WTC11 (cell line): Measurements from ENCODE around the gene NEDD4L. TPM values are rescaled to one million over a fixed set of nuclear protein-coding genes. Genes with fewer than 3 reads are reported as not detected.

Experiments
- ATAC-seq: fragments of 200-7000 bp; cut with Tn5 transposase; 2 replicates; pipeline ENCODE4 v1.10.0; 2021; ENCODE audit warnings: mild to moderate bottlenecking, moderate library complexity
- CTCF ChIA-PET: fragments of 300-600 bp; sonication (Branson Sonifier 250); formaldehyde crosslinking; loops from one replicate; lab custom pipeline; 2021; ENCODE audit warnings: antibody characterized with exemption; lab: Charles Lee
- POLR2A ChIA-PET: fragments of 350-600 bp; sonication (Branson Sonifier 250); formaldehyde crosslinking; loops from one replicate; lab custom pipeline; 2021; ENCODE audit warnings: antibody characterized with exemption; lab: Charles Lee
- DNase-seq: peaks from one replicate; pipeline ENCODE4 v3.0.0; 2021; ENCODE audit warnings: low spot score
- H3K27ac Mint-ChIP-seq: 2 replicates; pipeline ENCODE4 v1.8.0; 2021; ENCODE audit warnings: mixed read lengths
- H3K27me3 Mint-ChIP-seq: 2 replicates; pipeline ENCODE4 v1.8.0; 2021; ENCODE audit warnings: low read depth, mild to moderate bottlenecking, moderate library complexity, mixed read lengths
- H3K36me3 Mint-ChIP-seq: 2 replicates; pipeline ENCODE4 v1.8.0; 2021; ENCODE audit warnings: mixed read lengths
- H3K4me1 Mint-ChIP-seq: 2 replicates; pipeline ENCODE4 v1.8.0; 2022; ENCODE audit warnings: mixed read lengths
- H3K4me3 Mint-ChIP-seq: 2 replicates; pipeline ENCODE4 v1.8.0; 2021; ENCODE audit warnings: mild to moderate bottlenecking, moderate library complexity, mixed read lengths
- H3K9me3 Mint-ChIP-seq: 2 replicates; pipeline ENCODE4 v1.8.0; 2021; ENCODE audit warnings: mixed read lengths
- AFF4 ChIP-seq: sonication (generic); formaldehyde crosslinking; IDR thresholded peaks from 2 replicates; pipeline ENCODE4 v1.8.1; 2023; ENCODE audit warnings: mild to moderate bottlenecking, missing genetic modification reagents, borderline replicate concordance
- AR ChIP-seq: fragments of 250-450 bp; sonication (Bioruptor Pico); IDR thresholded peaks from 2 replicates; pipeline ENCODE4 v1.9.0; 2021; ENCODE audit warnings: mild to moderate bottlenecking
- CDX4 ChIP-seq: fragments of 250-450 bp; sonication (Bioruptor Pico); IDR thresholded peaks from 2 replicates; pipeline ENCODE4 v1.9.0; 2021; ENCODE audit warnings: moderate library complexity, mild to moderate bottlenecking, inconsistent platforms, borderline replicate concordance
- E2F5 ChIP-seq: sonication (generic); formaldehyde crosslinking; IDR thresholded peaks from 2 replicates; pipeline ENCODE4 v1.8.1; 2022; ENCODE audit warnings: mild to moderate bottlenecking, moderate library complexity, missing genetic modification reagents
- ERG ChIP-seq: fragments of 250-450 bp; sonication (Bioruptor Pico); IDR thresholded peaks from 2 replicates; pipeline ENCODE4 v1.8.0; 2021; ENCODE audit warnings: mild to moderate bottlenecking
- FOXP4 ChIP-seq: sonication (generic); formaldehyde crosslinking; IDR thresholded peaks from 2 replicates; pipeline ENCODE4 v1.8.0; 2022; ENCODE audit warnings: mild to moderate bottlenecking, missing genetic modification reagents
- GABPB1 ChIP-seq: sonication (generic); formaldehyde crosslinking; IDR thresholded peaks from 2 replicates; pipeline ENCODE4 v1.8.1; 2023; ENCODE audit warnings: mild to moderate bottlenecking, missing genetic modification reagents
- NFE2L1 ChIP-seq: sonication (generic); formaldehyde crosslinking; IDR thresholded peaks from 2 replicates; pipeline ENCODE4 v1.8.1; 2023; ENCODE audit warnings: missing genetic modification reagents
- NR1H2 ChIP-seq: sonication (generic); formaldehyde crosslinking; IDR thresholded peaks from 2 replicates; pipeline ENCODE4 v1.9.0; 2021; ENCODE audit warnings: mild to moderate bottlenecking, moderate library complexity, missing genetic modification reagents
- NR2C2 ChIP-seq: sonication (generic); formaldehyde crosslinking; IDR thresholded peaks from 2 replicates; pipeline ENCODE4 v1.8.0; 2022; ENCODE audit warnings: mild to moderate bottlenecking, missing genetic modification reagents
- OVOL2 ChIP-seq: fragments of 250-450 bp; sonication (Bioruptor Pico); IDR thresholded peaks from 2 replicates; pipeline ENCODE4 v1.9.0; 2021; ENCODE audit warnings: mild to moderate bottlenecking, borderline replicate concordance
- PRDM15 ChIP-seq: sonication (generic); formaldehyde crosslinking; IDR thresholded peaks from 2 replicates; pipeline ENCODE4 v1.8.0; 2022; ENCODE audit warnings: missing genetic modification reagents
- SMAD4 ChIP-seq: sonication (generic); formaldehyde crosslinking; IDR thresholded peaks from 2 replicates; pipeline ENCODE4 v1.8.0; 2022; ENCODE audit warnings: mild to moderate bottlenecking, missing genetic modification reagents
- SOX15 ChIP-seq: fragments of 250-450 bp; sonication (Bioruptor Pico); IDR thresholded peaks from 2 replicates; pipeline ENCODE4 v1.9.0; 2021; ENCODE audit warnings: mild to moderate bottlenecking
- ZNF396 ChIP-seq: fragments of 250-450 bp; sonication (Bioruptor Pico); IDR thresholded peaks from 2 replicates; pipeline ENCODE4 v1.8.0; 2021; ENCODE audit warnings: mild to moderate bottlenecking, moderate library complexity, borderline replicate concordance
- ZNF425 ChIP-seq: fragments of 250-450 bp; sonication (Bioruptor Pico); conservative IDR thresholded peaks from 2 replicates; pipeline ENCODE4 v1.9.0; 2021; ENCODE audit warnings: mild to moderate bottlenecking
- ZSCAN18 ChIP-seq: fragments of 250-450 bp; sonication (Bioruptor Pico); IDR thresholded peaks from 2 replicates; pipeline ENCODE4 v2.1.2; 2022; ENCODE audit warnings: mild to moderate bottlenecking, moderate library complexity
- total RNA-seq: library from RNA; stranded (reverse); gene quantifications from 3 replicates; pipeline ENCODE4 v1.2.3, GENCODE V29; 2021

The NEDD4L gene
- total RNA-seq, 1 experiment from 2014 or later, result 88.0 TPM

GRCh38 chr18:58271770-58272169, 227.7 kb downstream of the NEDD4L start (continued):
- TF ChIP-seq ZSCAN18 (CRISPR knock-in tag), result no peak
- no peak for TF ChIP-seq FOXP4 (CRISPR knock-in tag)
- no peak for TF ChIP-seq NR2C2 (CRISPR knock-in tag)
- no peak for TF ChIP-seq AFF4 (CRISPR knock-in tag)
- TF ChIP-seq E2F5 (CRISPR knock-in tag), result no peak
- TF ChIP-seq NFE2L1 (CRISPR knock-in tag), result no peak

- Mint-ChIP-seq H3K4me3 (no peak overlapping the region), H3K9me3 (no peaks in the 10 kb centered on the region), H3K36me3 (no peaks in the 10 kb centered on the region), H3K27me3 (no peaks in the 10 kb centered on the region), H3K4me1 (peaks cover 49% of the 10 kb centered on the region), H3K27ac (no peak overlapping the region)
- ATAC-seq, result no peak
- DNase-seq, result no peak
- CTCF ChIA-PET, result interaction anchor here (1.1 to 1.2 kb wide), 2 partner anchors 44 to 54 kb away, joined by 3 read pairs; no protein-coding TSS in a partner anchor
- POLR2A ChIA-PET, result no interaction called here
- no peak for TF ChIP-seq ERG (CRISPR knock-in tag)
- TF ChIP-seq SMAD4, result no peak
- TF ChIP-seq AR (CRISPR knock-in tag), result no peak
- no peak for TF ChIP-seq ZNF425
- TF ChIP-seq OVOL2 (CRISPR knock-in tag), result no peak
- TF ChIP-seq GABPB1, result no peak
- TF ChIP-seq NR1H2 (CRISPR knock-in tag), result no peak
- TF ChIP-seq SOX15 (CRISPR knock-in tag), result no peak
- no peak for TF ChIP-seq ZNF396 (CRISPR knock-in tag)
- TF ChIP-seq PRDM15 (CRISPR knock-in tag), result no peak
- no peak for TF ChIP-seq CDX4 (CRISPR knock-in tag)
Measured at GRCh38 chr18:58272209-58272608, 228.2 kb downstream of the NEDD4L start.
